ENCODE results near the gene CT45A3.
"Not testable (repeated sequence)": the region's sequence is repeated elsewhere in the genome, so short reads cannot be mapped to it uniquely, and the experiment has no call there.

The CT45A3 gene

GRCh38 chrX:135768091-135768490 lies at the start of gene CT45A3:
TSS of gene CT45A3 (minus strand) at chrX:135768191. CDS start at chrX:135764444, 3,747 bp downstream.
- not testable (repeated sequence) for DNase-seq (ENCODE audit: low spot score)

- DNase-seq (ENCODE audit: low spot score) = not testable (repeated sequence)
Observed at GRCh38 chrX:135802687-135803086, 34.7 kb upstream of the CT45A3 start, which contains the start of gene CT45A6. TSS of gene CT45A6 (minus strand) at chrX:135802787. CDS start at chrX:135798993, 3,794 bp downstream.

GRCh38 chrX:135785403-135785802 lies 17.4 kb upstream of the CT45A3 start, which contains the start of gene CT45A5:
TSS of gene CT45A5 (minus strand) at chrX:135785503. CDS start at chrX:135781729, 3,774 bp downstream.
- DNase-seq (ENCODE audit: low spot score) = not testable (repeated sequence)

GRCh38 chrX:135744739-135745138 lies 23.3 kb downstream of the CT45A3 start:
- DNase-seq (ENCODE audit: low spot score) = not testable (repeated sequence)

- no peak for DNase-seq (ENCODE audit: low spot score)
Observed at GRCh38 chrX:135741192-135741715, 26.7 kb downstream of the CT45A3 start.

GRCh38 chrX:135740681-135741149 lies 27.3 kb downstream of the CT45A3 start:
- DNase-seq (ENCODE audit: low spot score) = no peak

- no peak for DNase-seq (ENCODE audit: low spot score)
Observed at GRCh38 chrX:135737366-135738071, 30.5 kb downstream of the CT45A3 start.

- DNase-seq (ENCODE audit: low spot score) = not testable (repeated sequence)
Observed at GRCh38 chrX:135734666-135735065, 33.3 kb downstream of the CT45A3 start.

GRCh38 chrX:135713795-135714194 lies 54.2 kb downstream of the CT45A3 start:
- DNase-seq (ENCODE audit: low spot score) = no peak

GRCh38 chrX:135713183-135713689 lies 54.8 kb downstream of the CT45A3 start, which contains the start of gene CT45A1:
TSS of gene CT45A1 (plus strand) at chrX:135713639. CDS start at chrX:135718941, 5,302 bp downstream.
- not testable (repeated sequence) for DNase-seq (ENCODE audit: low spot score)
